HG03064 (cell line): ENCODE data around the gene NDUFS7.
A peak's percentile ranks its signal among the peaks of the same experiment; 100 is the strongest.
"Not testable (repeated sequence)": the region's sequence is repeated elsewhere in the genome, so short reads cannot be mapped to it uniquely, and the experiment has no call there.

Experiments
- ATAC-seq: cut with Tn5 transposase; IDR thresholded peaks from one replicate; pipeline ENCODE4 v1.9.1; 2021; ENCODE audit warnings: low read depth; ENCODE audit not compliant: unreplicated experiment

NDUFS7 gene

DNA sequence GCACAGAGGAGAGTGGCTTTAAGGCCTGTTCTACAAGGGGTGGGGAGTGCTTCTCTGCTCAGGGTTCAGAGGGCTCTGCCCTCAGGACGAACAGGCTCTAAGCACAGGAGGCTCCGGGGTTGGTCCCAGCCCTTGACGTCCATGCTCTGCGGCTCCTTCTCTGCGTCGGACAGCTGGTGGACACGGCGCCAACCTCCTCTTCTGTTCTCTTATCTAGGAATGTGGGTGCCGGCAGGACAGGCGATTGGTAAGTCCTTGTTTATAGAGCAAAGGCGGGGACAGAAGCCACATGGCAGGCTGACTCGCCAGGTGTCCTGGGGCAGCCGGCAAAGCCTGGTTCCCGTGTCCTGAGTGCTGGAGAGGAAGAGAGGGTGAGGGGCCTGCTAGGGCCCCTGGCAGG is 46.0 kb downstream of the NDUFS7 start:
- no peak for ATAC-seq

DNA sequence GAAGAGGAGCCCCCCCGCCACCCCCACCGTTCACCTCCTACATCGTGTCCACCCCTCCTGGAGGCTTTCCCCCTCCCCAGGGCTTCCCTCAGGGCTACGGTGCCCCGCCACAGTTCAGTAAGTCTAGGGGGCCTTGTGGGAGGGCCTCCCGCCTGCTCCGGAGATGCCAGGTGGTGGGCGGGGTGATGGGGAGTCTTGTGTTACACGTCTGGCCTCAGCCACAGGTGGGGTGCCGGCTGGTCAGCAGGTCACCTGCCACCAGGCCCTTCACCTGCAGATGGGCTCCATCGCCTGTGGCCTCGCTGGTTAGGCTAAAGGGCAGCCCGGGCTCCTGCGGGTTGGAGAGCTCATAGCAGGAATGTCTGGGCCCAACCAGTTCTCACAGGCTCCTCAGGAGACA is 46.5 kb downstream of the NDUFS7 start:
- no peak for ATAC-seq

DNA sequence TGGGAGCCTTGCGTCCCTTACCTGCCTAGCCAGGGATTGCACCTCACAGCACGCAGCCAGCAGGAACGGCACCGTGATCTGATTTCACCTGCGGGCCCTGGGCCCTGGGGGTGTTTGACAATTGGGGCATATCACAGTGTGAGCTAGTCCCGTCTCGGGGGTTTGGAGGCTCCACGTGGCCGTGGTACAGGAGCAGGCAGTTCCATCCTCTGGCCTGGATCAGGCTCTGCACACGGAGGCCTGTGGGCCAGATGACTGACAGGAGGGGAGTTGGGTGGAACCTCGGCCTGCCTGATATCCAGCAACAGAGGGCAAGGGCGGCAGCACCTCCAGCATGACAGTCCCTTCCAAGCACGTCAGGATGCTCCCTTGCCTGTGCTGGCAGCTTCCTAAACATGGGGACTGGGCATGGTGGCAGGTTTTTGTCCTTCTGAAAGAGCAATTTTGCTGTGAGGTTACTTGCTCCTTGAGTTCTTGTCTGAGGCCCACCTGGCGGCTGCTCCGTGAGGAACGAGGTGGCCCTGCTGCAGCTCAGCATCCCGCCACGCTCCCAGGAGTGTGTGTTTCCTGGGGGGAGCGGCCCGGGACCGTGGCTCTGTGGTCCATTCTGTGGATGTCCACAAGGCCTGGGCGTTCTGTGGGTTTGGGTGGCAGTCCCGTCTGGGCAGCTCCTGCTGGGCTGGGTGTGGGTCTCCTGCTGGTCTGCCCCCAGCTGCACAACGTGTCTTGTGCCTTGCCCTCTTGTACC is 48.2 kb downstream of the NDUFS7 start:
- no peak for ATAC-seq

DNA sequence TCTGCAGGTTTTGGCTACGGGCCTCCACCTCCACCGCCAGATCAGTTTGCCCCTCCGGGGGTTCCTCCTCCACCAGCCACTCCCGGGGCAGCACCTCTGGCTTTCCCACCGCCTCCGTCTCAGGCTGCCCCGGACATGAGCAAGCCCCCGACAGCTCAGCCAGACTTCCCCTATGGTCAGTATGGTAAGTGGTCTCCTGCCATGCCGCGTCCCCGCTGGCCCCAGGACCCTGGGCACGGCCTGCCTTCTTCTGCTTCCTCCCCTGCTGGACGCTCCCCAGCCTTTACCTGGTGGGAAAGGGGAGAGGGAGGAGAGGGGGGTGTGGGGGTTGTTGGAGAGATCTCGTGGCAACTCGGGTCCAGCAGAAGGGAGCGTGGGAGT is 48.8 kb downstream of the NDUFS7 start:
- no peak for ATAC-seq

DNA sequence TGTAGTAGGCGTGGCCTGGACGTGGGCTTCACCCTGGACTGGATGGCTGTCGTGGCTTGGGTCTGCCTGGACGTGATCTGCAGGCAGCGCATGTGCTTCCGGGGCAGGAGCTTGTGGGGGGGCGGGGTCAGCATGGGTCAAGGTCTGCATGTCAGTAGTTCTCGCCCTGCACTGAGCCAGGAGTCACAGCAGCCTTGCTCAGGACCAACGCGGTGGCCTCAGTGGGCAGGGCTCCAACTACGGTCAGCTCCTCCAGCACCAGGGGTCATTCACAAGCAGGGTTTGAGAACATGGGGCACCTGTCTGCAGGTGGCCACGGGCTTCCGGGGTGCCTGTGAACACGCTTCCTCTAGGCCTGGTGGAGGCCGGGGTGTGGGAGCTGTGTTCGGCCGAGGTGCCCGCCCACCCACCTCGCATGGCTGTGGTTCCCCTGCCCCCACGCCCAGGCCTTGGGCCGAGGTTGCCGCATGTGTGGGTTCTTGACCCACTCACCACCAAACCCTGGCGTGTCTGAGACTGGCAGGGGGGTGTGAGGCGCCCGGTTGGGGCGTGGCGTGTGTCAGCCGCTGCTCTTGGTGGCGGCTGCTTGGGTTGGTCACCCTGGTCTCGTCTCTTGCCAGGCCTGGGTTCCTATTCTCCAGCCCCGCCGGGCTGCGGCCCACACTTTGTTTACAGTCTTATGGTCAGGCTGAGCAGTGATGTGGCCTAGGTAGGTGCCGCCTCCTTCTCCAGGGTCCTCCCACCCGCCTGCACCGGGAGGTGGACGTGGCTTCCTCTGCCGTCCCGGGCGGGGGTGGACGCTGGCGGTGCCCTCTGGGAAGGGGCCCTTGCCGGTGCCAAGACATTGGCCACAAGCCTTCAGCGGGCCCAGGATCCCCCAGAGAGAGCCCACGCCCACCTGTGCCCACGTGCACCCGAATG is 49.7 kb downstream of the NDUFS7 start:
- ATAC-seq = no peak

DNA sequence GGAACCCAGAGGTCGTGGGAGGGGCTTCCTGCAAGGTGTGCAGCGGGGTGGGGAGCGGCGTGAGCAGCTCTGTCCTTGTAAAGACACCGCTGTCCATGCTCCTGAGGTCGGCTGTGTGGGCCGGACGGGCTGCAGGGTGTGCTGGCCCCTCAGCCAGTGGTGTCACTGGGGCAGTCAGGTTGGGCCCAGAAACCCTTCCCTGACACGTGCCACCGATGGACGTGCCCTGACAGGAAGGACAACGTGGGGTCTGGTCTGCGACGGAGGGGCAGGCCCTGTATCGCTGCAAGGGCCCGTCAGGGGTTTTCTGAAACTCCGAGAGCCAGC is 50.3 kb downstream of the NDUFS7 start:
- ATAC-seq = no peak

DNA sequence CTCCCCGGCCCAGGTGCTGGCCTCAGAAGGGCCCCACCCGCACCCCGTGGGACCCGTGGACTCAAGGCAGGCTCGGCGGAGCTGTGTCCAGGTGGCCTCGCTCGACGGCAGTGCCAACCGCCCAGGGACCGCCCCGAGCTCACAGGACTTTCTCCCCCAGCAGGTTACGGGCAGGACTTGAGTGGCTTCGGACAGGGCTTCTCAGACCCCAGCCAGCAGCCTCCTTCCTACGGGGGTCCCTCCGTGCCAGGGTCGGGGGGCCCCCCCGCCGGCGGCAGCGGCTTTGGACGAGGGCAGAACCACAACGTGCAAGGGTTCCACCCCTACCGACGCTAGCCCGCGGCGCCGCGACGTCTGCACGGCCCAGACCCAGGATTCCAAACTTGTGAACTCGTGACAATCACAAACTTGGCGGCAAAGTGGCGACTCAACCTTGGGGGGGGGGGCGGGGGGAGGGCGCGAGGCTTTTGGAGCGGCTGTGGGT is 50.9 kb downstream of the NDUFS7 start:
- no peak for ATAC-seq

DNA sequence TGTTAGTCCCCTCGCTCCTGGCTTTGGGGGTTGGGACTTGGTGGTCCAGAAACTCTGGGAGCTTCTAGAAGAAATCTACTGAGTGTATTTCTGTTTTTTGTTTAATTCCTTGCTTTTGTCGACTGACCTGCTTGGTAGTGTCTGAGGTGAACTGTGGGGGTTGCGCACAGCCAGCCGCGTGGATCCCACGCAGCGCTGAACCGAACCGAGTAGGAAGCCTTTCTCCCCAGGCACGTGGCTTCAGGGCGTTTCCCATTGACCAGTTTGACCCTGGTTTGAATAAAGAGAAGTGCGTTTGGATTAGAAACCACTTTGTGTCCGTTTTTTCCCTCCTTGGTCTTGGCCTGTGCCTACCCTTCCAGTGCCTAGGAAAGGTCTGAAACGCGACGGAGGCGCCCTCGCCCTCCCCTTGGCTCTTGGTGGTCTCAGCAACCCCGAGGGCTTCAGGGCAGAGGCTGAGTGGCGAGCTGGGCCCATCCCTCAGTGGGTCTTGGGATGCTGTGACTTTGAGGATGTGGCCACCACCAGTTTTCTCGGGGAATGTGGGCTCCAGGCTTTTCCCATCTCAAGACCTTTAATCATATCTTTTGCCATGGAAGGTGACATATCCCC is 51.8 kb downstream of the NDUFS7 start:
- no peak for ATAC-seq

DNA sequence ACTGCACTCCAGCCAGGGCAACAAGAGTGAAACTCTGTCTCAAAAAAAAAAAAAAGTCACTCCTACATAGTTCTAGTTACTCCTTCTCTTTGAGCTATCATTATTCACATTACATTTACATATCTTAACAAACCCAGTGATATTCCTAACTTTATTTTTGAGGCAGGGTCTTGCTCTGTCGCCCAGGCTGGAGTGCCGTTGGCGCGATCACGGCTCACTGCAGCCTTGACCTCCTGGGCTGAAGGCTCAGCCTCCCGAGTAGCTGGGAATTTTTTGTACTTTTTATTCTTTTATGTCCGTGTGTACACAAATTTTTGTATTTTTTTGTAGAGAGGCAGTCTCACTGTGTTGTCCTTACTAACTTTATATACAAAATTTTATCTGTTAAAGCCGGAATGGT is 53.9 kb downstream of the NDUFS7 start:
- ATAC-seq = no peak

DNA sequence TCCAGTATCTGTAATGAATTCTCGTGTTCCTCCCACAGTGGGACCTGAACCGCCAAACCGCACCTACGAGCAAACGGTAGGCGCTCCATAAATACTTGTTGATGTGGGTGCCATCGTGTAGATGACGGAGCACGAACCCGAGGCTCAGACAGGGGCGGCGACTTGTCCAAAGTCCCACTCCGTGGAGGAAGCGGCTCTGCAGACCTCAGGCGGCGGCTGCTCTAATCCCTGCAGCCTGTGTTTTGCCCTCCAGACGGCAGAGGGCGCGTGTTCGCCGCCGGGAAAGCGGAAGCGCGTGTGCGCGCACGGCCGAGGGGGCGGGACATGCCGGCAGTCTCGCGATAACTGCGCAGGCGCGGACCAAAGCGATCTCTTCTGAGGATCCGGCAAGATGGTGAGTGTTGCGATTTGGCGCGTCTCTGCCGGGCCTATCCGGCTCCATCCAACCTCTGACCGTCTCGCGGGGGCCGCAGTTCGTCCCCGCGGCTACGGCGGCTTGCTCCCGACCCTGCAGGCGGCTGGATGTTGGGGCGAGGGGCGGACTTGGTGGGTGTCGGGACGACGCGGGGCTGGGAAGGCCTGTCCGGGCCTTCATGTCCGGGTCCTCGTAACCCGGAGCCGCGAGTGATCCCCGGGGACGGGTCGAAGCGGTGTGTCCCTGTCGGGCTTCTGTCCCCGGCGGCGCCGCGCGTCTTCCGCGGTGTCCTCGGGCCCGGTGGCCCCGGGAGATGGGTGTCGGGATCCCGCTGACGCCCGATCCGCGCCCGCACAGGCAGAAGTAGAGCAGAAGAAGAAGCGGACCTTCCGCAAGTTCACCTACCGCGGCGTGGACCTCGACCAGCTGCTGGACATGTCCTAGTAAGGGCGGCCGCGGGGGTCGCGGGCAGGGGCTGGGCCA is 54.6 kb downstream of the NDUFS7 start, which contains the start of gene RPS15:
Gene RPS15 (plus strand): TSS at position 362 of the 898 bp plus-strand sequence. CDS start 30 bp downstream, at position 392.
- ATAC-seq = peak; percentile 73

DNA sequence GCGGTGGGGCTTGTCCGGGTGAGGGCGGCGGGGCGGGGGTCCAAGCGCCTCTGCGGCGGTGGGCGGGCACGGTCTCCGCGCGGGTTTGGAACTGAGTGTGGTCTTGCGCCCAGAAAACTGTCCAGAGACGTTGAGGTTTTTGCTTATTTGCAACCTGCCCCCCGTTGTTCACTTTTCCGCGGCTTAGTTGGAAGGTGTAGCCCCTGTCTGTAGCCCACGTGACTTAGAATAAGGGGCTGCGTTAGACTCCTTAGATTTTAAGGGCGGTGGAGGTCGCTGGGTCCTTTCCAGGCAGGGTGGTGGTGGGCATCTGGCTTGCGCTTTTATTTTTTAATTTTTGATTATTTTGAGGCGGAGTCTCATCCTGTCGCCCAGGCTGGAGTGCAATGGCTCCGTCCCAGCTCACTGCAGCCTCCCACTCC is 55.2 kb downstream of the NDUFS7 start:
- peak; percentile 7 for ATAC-seq

DNA sequence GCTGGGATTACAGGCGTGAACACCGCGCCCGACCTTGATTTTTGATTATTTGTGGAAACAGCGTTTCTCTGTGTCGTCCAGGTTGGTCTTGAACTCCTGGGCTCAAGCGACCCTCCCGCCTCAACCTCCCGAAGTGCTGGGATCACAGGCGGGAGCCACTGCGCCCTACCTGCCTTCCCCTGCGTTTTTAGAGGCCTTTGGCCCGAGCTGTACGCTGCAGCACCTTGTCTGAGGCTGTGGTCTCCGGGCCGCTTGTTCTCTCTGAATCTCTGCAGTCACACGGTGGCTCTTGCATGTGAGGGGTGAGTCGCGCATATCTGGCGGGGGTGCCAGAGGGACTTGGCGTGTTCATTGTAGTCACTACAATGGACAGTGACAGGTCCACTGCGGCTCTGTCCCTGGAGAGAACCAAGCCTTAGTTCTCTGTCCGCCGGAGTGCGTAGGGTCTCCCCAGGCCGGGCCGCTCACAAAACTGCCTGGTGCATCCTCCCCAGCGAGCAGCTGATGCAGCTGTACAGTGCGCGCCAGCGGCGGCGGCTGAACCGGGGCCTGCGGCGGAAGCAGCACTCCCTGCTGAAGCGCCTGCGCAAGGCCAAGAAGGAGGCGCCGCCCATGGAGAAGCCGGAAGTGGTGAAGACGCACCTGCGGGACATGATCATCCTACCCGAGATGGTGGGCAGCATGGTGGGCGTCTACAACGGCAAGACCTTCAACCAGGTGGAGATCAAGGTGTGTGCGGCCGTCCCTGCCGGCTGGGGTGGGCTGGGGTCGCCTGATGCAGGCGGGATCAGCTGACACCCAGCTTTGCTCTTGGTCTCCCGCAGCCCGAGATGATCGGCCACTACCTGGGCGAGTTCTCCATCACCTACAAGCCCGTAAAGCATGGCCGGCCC is 56.1 kb downstream of the NDUFS7 start:
- ATAC-seq = not testable (repeated sequence)

DNA sequence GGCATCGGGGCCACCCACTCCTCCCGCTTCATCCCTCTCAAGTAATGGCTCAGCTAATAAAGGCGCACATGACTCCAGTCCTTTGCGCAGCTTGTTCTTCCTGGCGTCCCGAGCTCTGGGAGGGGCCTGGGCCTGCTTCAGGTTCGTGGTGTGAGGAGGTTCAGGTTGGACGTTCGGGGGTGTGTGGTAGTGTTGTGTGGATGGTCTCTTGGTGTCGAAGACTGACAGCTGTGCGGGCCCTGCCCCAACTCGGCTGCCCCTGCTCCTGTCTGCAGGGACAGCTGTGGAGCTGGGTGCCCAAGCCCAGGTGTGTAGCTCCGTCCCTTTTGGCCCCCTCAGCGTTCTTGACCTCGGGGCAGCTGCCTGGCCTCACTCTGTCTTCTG is 56.7 kb downstream of the NDUFS7 start:
- no peak for ATAC-seq

DNA sequence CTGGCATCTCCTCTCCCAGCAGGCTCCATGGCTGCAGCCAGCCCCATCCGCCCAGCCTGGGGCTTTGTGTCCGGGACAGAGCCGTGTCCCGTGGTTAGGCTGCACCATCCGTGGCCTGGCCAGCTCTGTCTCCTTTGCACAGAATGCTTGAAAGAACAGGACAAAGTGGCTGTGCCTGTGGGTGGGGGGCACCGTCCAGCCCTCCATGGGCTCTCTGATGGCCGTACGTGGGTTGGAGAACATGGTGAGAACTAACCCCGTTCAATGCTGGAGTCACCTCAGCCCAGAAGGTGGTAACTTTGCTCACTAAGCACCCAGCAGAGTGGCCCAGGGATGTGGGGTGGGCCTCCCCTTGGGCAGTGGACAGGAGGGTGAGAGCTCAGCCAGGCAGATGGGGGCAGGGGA is 57.3 kb downstream of the NDUFS7 start:
- no peak for ATAC-seq

DNA sequence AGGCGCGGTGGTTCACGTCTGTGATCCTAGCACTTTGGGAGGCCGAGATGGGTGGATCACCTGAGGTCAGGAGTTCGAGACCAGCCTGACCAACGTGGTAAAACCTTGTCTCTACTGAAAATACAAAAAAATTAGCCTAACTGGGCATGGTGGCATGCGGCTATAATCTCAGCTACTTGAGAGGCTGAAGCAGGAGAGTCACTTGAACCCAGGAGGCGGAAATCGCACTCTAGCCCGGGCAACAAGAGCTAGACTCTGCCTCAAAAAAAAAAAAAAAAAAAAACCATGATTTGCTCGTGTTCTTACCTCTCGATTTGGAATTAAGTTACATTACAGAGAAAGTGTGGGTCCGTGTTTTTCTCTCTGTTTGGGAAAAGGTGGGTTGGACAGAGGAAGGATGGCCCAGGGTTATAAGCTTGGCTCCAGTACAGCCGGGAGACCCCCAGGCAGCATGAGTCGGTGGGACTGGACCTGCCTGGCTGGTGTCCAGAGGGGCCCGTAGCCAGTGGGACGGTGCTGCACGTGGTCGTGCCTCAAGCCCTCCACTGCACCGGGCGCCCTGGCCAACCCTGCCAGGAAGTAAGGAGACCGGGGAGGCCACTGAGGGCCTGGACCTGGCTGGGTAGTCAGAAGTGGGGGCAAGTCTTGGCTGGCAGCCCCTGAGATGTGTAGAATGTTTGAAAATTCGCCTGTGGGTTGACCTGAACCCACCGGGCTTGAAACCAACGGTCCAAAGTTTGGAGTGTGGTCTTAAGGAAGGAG is 58.2 kb downstream of the NDUFS7 start:
- ATAC-seq = no peak
